ENCODE measurements around the gene RILPL1. TPM values are rescaled to one million over a fixed set of nuclear protein-coding genes. Genes with fewer than 3 reads are reported as not detected.
"Not testable (repeated sequence)": the region's sequence is repeated elsewhere in the genome, so short reads cannot be mapped to it uniquely, and the experiment has no call there.

RILPL1 gene
- polyA plus RNA-seq, 2 donors = 5.6 to 7.3 TPM

- H3K9me3 ChIP-seq (ENCODE audit: control insufficient read depth in 2 of 2, insufficient read depth in 1 of 2, low read depth in 1 of 2, low read length in 1 of 2) = no peaks in the 10 kb centered on the region
- peaks cover 3% of the 10 kb centered on the region in 2 donors for H3K4me1 ChIP-seq (ENCODE audit: control insufficient read depth in 2 of 2, insufficient read depth in 2 of 2, low read length in 1 of 2)
- WGBS, 2 donors = 95% methylated on average over 14 of the region's 14 CpGs
- no peak overlapping the region for H3K4me3 ChIP-seq (ENCODE audit: low read depth in 1 of 2, low read length in 2 of 2)
- no peak overlapping the region for H3K27ac ChIP-seq (ENCODE audit: low read depth in 2 of 2, low read length in 1 of 2)
- H3K27me3 ChIP-seq (ENCODE audit: control insufficient read depth in 1 of 2, insufficient read depth in 2 of 2, low read length in 2 of 2) = no peaks in the 10 kb centered on the region
- peaks cover 5 to 9% of the 10 kb centered on the region in 2 donors for H3K36me3 ChIP-seq (ENCODE audit: control insufficient read depth in 2 of 2, insufficient read depth in 2 of 2, low read length in 1 of 2)
These were observed 12.7 kb downstream of the RILPL1 start for GRCh38 chr12:123520567-123521474.

GRCh38 chr12:123519141-123520001 lies 14.1 kb downstream of the RILPL1 start:
- Histone ChIP-seq H3K4me3 (ENCODE audit: low read depth in 1 of 2, low read length in 2 of 2) (no peak overlapping the region), H3K9me3 (ENCODE audit: control insufficient read depth in 2 of 2, insufficient read depth in 1 of 2, low read depth in 1 of 2, low read length in 1 of 2) (no peaks in the 10 kb centered on the region), H3K27ac (ENCODE audit: low read depth in 2 of 2, low read length in 1 of 2) (peak overlapping the region; percentile 49 to 82), H3K27me3 (ENCODE audit: control insufficient read depth in 1 of 2, insufficient read depth in 2 of 2, low read length in 2 of 2) (no peaks in the 10 kb centered on the region), H3K4me1 (ENCODE audit: control insufficient read depth in 2 of 2, insufficient read depth in 2 of 2, low read length in 1 of 2) (peaks cover 3% of the 10 kb centered on the region in 2 donors), H3K36me3 (ENCODE audit: control insufficient read depth in 2 of 2, insufficient read depth in 2 of 2, low read length in 1 of 2) (peaks cover 5 to 9% of the 10 kb centered on the region in 2 donors)
- WGBS, 2 donors = 41% methylated on average over 24 of the region's 24 CpGs

- H3K27me3 ChIP-seq (ENCODE audit: control insufficient read depth in 1 of 2, insufficient read depth in 2 of 2, low read length in 2 of 2) = no peaks in the 10 kb centered on the region
- 80 to 84% methylated on average over 11 of the region's 11 CpGs for WGBS, 2 donors
- H3K4me3 ChIP-seq (ENCODE audit: low read depth in 1 of 2, low read length in 2 of 2) = no peak overlapping the region
- peaks cover 0 to 3% of the 10 kb centered on the region in 2 donors for H3K9me3 ChIP-seq (ENCODE audit: control insufficient read depth in 2 of 2, insufficient read depth in 1 of 2, low read depth in 1 of 2, low read length in 1 of 2)
- peaks cover 0 to 16% of the 10 kb centered on the region in 2 donors for H3K36me3 ChIP-seq (ENCODE audit: control insufficient read depth in 2 of 2, insufficient read depth in 2 of 2, low read length in 1 of 2)
- H3K27ac ChIP-seq (ENCODE audit: low read depth in 2 of 2, low read length in 1 of 2) = no peak overlapping the region
- peaks cover 3 to 6% of the 10 kb centered on the region in 2 donors for H3K4me1 ChIP-seq (ENCODE audit: control insufficient read depth in 2 of 2, insufficient read depth in 2 of 2, low read length in 1 of 2)
These were observed 17.2 kb downstream of the RILPL1 start for GRCh38 chr12:123516216-123516780.

GRCh38 chr12:123514582-123515221 lies 18.8 kb downstream of the RILPL1 start:
- WGBS, 2 donors = 83 to 97% methylated on average over 1 of the region's 1 CpG
- not testable (repeated sequence) for H3K4me3 ChIP-seq (ENCODE audit: low read depth in 1 of 2, low read length in 2 of 2); H3K27ac ChIP-seq (ENCODE audit: low read depth in 2 of 2, low read length in 1 of 2); H3K9me3 ChIP-seq (ENCODE audit: control insufficient read depth in 2 of 2, insufficient read depth in 1 of 2, low read depth in 1 of 2, low read length in 1 of 2); H3K4me1 ChIP-seq (ENCODE audit: control insufficient read depth in 2 of 2, insufficient read depth in 2 of 2, low read length in 1 of 2); H3K27me3 ChIP-seq (ENCODE audit: control insufficient read depth in 1 of 2, insufficient read depth in 2 of 2, low read length in 2 of 2)
- H3K36me3 ChIP-seq (ENCODE audit: control insufficient read depth in 2 of 2, insufficient read depth in 2 of 2, low read length in 1 of 2) = peaks cover 0 to 25% of the 10 kb centered on the region in 2 donors

GRCh38 chr12:123513805-123514204 lies 19.7 kb downstream of the RILPL1 start:
- H3K4me3 ChIP-seq (ENCODE audit: low read depth in 1 of 2, low read length in 2 of 2) = no peak overlapping the region
- no peaks in the 10 kb centered on the region for H3K27me3 ChIP-seq (ENCODE audit: control insufficient read depth in 1 of 2, insufficient read depth in 2 of 2, low read length in 2 of 2)
- H3K36me3 ChIP-seq (ENCODE audit: control insufficient read depth in 2 of 2, insufficient read depth in 2 of 2, low read length in 1 of 2) = peaks cover 0 to 25% of the 10 kb centered on the region in 2 donors
- H3K9me3 ChIP-seq (ENCODE audit: control insufficient read depth in 2 of 2, insufficient read depth in 1 of 2, low read depth in 1 of 2, low read length in 1 of 2) = peaks cover 0 to 3% of the 10 kb centered on the region in 2 donors
- WGBS, 2 donors = 83 to 84% methylated on average over 13 of the region's 13 CpGs
- H3K4me1 ChIP-seq (ENCODE audit: control insufficient read depth in 2 of 2, insufficient read depth in 2 of 2, low read length in 1 of 2) = peaks cover 0 to 3% of the 10 kb centered on the region in 2 donors
- no peak overlapping the region for H3K27ac ChIP-seq (ENCODE audit: low read depth in 2 of 2, low read length in 1 of 2)

- Histone ChIP-seq H3K4me3 (ENCODE audit: low read depth in 1 of 2, low read length in 2 of 2) (no peak overlapping the region), H3K27me3 (ENCODE audit: control insufficient read depth in 1 of 2, insufficient read depth in 2 of 2, low read length in 2 of 2) (no peaks in the 10 kb centered on the region), H3K27ac (ENCODE audit: low read depth in 2 of 2, low read length in 1 of 2) (no peak overlapping the region), H3K9me3 (ENCODE audit: control insufficient read depth in 2 of 2, insufficient read depth in 1 of 2, low read depth in 1 of 2, low read length in 1 of 2) (peaks cover 0 to 3% of the 10 kb centered on the region in 2 donors), H3K36me3 (ENCODE audit: control insufficient read depth in 2 of 2, insufficient read depth in 2 of 2, low read length in 1 of 2) (peaks cover 0 to 25% of the 10 kb centered on the region in 2 donors), H3K4me1 (ENCODE audit: control insufficient read depth in 2 of 2, insufficient read depth in 2 of 2, low read length in 1 of 2) (peaks cover 0 to 3% of the 10 kb centered on the region in 2 donors)
- WGBS, 2 donors = 72 to 80% methylated on average over 26 of the region's 26 CpGs
These were observed 20.5 kb downstream of the RILPL1 start for GRCh38 chr12:123512838-123513665.

GRCh38 chr12:123506843-123507236 lies 26.7 kb downstream of the RILPL1 start:
- Histone ChIP-seq H3K4me1 (ENCODE audit: control insufficient read depth in 2 of 2, insufficient read depth in 2 of 2, low read length in 1 of 2) (no peaks in the 10 kb centered on the region), H3K27me3 (ENCODE audit: control insufficient read depth in 1 of 2, insufficient read depth in 2 of 2, low read length in 2 of 2) (no peaks in the 10 kb centered on the region), H3K9me3 (ENCODE audit: control insufficient read depth in 2 of 2, insufficient read depth in 1 of 2, low read depth in 1 of 2, low read length in 1 of 2) (no peaks in the 10 kb centered on the region), H3K27ac (ENCODE audit: low read depth in 2 of 2, low read length in 1 of 2) (no peak overlapping the region), H3K36me3 (ENCODE audit: control insufficient read depth in 2 of 2, insufficient read depth in 2 of 2, low read length in 1 of 2) (peaks cover 0 to 21% of the 10 kb centered on the region in 2 donors), H3K4me3 (ENCODE audit: low read depth in 1 of 2, low read length in 2 of 2) (no peak overlapping the region)
- WGBS, 2 donors = 92 to 94% methylated on average over 6 of the region's 6 CpGs

GRCh38 chr12:123506059-123506842 lies 27.3 kb downstream of the RILPL1 start:
- H3K4me3 ChIP-seq (ENCODE audit: low read depth in 1 of 2, low read length in 2 of 2) = no peak overlapping the region
- 95% methylated on average over 17 of the region's 17 CpGs for WGBS, 2 donors
- H3K27ac ChIP-seq (ENCODE audit: low read depth in 2 of 2, low read length in 1 of 2) = no peak overlapping the region
- no peaks in the 10 kb centered on the region for H3K27me3 ChIP-seq (ENCODE audit: control insufficient read depth in 1 of 2, insufficient read depth in 2 of 2, low read length in 2 of 2)
- no peaks in the 10 kb centered on the region for H3K9me3 ChIP-seq (ENCODE audit: control insufficient read depth in 2 of 2, insufficient read depth in 1 of 2, low read depth in 1 of 2, low read length in 1 of 2)
- H3K4me1 ChIP-seq (ENCODE audit: control insufficient read depth in 2 of 2, insufficient read depth in 2 of 2, low read length in 1 of 2) = no peaks in the 10 kb centered on the region
- peaks cover 0 to 20% of the 10 kb centered on the region in 2 donors for H3K36me3 ChIP-seq (ENCODE audit: control insufficient read depth in 2 of 2, insufficient read depth in 2 of 2, low read length in 1 of 2)

Measured in esophagus (tissue), 2 donors.